IPS DF 6.9 (cell line): Measurements from ENCODE around the gene CEP95.
"Not testable (repeated sequence)": the region's sequence is repeated elsewhere in the genome, so short reads cannot be mapped to it uniquely, and the experiment has no call there.

ENCODE experiments used
- DNase-seq: peaks from one replicate; pipeline ENCODE4 v3.0.0-alpha.2; 2013; ENCODE audit warnings: low read depth, low spot score
- H3K27ac ChIP-seq: one replicate; pipeline ENCODE4 v1.5.1; 2013; ENCODE audit warnings: low read length, control low read depth
- H3K27me3 ChIP-seq: 2 replicates; pipeline ENCODE4 v1.6.1; 2013; ENCODE audit warnings: mild to moderate bottlenecking, low read length; ENCODE audit not compliant: control insufficient read depth, insufficient read depth
- H3K36me3 ChIP-seq: 2 replicates; pipeline ENCODE4 v1.6.1; 2013; ENCODE audit warnings: low read length; ENCODE audit not compliant: control insufficient read depth, insufficient read depth
- H3K4me1 ChIP-seq: 2 replicates; pipeline ENCODE4 v1.6.1; 2013; ENCODE audit warnings: low read length; ENCODE audit not compliant: control insufficient read depth, insufficient read depth
- H3K4me3 ChIP-seq: 2 replicates; pipeline ENCODE4 v1.5.1; 2013; ENCODE audit warnings: mild to moderate bottlenecking, low read length
- H3K9me3 ChIP-seq: 2 replicates; pipeline ENCODE4 v1.6.1; 2013; ENCODE audit warnings: low read length, inconsistent platforms; ENCODE audit not compliant: control insufficient read depth, insufficient read depth
- WGBS: extraction: QIAGEN DNeasy Blood & Tissue Kit; methylation state at CpG from one replicate; pipeline ENCODE4 v1.1.7; 2013; ENCODE audit warnings: mixed read lengths, missing lambda C conversion rate; ENCODE audit not compliant: insufficient read length, insufficient coverage; 5-methylcytosine and 5-hydroxymethylcytosine counted together

CEP95 gene

GRCh38 chr17:64506576-64507412 lies at the start of gene CEP95:
TSS of gene CEP95 (plus strand) at chr17:64506977. CDS start at chr17:64507098, 121 bp downstream.
- no peaks in the 10 kb centered on the region for H3K9me3 ChIP-seq
- peaks cover 24% of the 10 kb centered on the region; the same call in 1 of the 2 replicates for H3K36me3 ChIP-seq
- H3K27ac ChIP-seq: no peak within 1 kb of the TSS
- H3K4me1 ChIP-seq: no peaks in the 10 kb centered on the region
- WGBS: no CpG with 5 or more reads among the region's 77 CpGs
- H3K27me3 ChIP-seq: no peaks in the 10 kb centered on the region
- DNase-seq: peak; percentile 84
- H3K4me3 ChIP-seq: peak within 1 kb of the TSS; percentile 84

- Histone ChIP-seq H3K36me3 (no peaks in the 10 kb centered on the region), H3K27ac (no peak overlapping the region), H3K4me3 (no peak overlapping the region), H3K27me3 (no peaks in the 10 kb centered on the region), H3K4me1 (no peaks in the 10 kb centered on the region), H3K9me3 (no peaks in the 10 kb centered on the region)
- no CpG with 5 or more reads among the region's 7 CpGs for WGBS
- DNase-seq: no peak
These were observed 49.6 kb upstream of the CEP95 start for GRCh38 chr17:64457156-64457555.

- no peaks in the 10 kb centered on the region for H3K36me3 ChIP-seq
- no peak overlapping the region for H3K27ac ChIP-seq
- H3K9me3 ChIP-seq: no peaks in the 10 kb centered on the region
- no peak overlapping the region for H3K4me3 ChIP-seq
- WGBS: no CpG with 5 or more reads among the region's 8 CpGs
- no peaks in the 10 kb centered on the region for H3K27me3 ChIP-seq
- no peak for DNase-seq
- no peaks in the 10 kb centered on the region for H3K4me1 ChIP-seq
These were observed 48.0 kb upstream of the CEP95 start for GRCh38 chr17:64458756-64459155.

- H3K4me3 ChIP-seq: no peak overlapping the region
- no peaks in the 10 kb centered on the region for H3K36me3 ChIP-seq
- H3K27me3 ChIP-seq: no peaks in the 10 kb centered on the region
- no peaks in the 10 kb centered on the region for H3K4me1 ChIP-seq
- no peaks in the 10 kb centered on the region for H3K9me3 ChIP-seq
- DNase-seq: no peak
- no peak overlapping the region for H3K27ac ChIP-seq
- no CpG with 5 or more reads among the region's 6 CpGs for WGBS
These were observed 47.5 kb upstream of the CEP95 start for GRCh38 chr17:64459284-64459747.

GRCh38 chr17:64459818-64460217 lies 47.0 kb upstream of the CEP95 start:
- H3K4me1 ChIP-seq, H3K9me3 ChIP-seq, H3K27ac ChIP-seq, H3K4me3 ChIP-seq, H3K36me3 ChIP-seq, DNase-seq, H3K27me3 ChIP-seq: not testable (repeated sequence)
- no CpG with 5 or more reads among the region's 7 CpGs for WGBS

GRCh38 chr17:64460955-64461354 lies 45.8 kb upstream of the CEP95 start:
- H3K27ac ChIP-seq: no peak overlapping the region
- no peak for DNase-seq
- H3K4me3 ChIP-seq: no peak overlapping the region
- no peaks in the 10 kb centered on the region for H3K9me3 ChIP-seq
- H3K4me1 ChIP-seq: no peaks in the 10 kb centered on the region; the same call in 1 of the 2 replicates
- WGBS: 100% methylated on average over 1 of the region's 8 CpGs
- no peaks in the 10 kb centered on the region for H3K36me3 ChIP-seq
- no peaks in the 10 kb centered on the region for H3K27me3 ChIP-seq

GRCh38 chr17:64461788-64462187 lies 45.0 kb upstream of the CEP95 start:
- no peak overlapping the region for H3K4me3 ChIP-seq
- H3K9me3 ChIP-seq: no peaks in the 10 kb centered on the region
- H3K36me3 ChIP-seq: no peaks in the 10 kb centered on the region
- no peaks in the 10 kb centered on the region for H3K27me3 ChIP-seq
- H3K27ac ChIP-seq: no peak overlapping the region
- H3K4me1 ChIP-seq: peaks cover 1% of the 10 kb centered on the region; the same call in 1 of the 2 replicates
- no peak for DNase-seq
- no CpG with 5 or more reads among the region's 6 CpGs for WGBS

GRCh38 chr17:64466019-64466735 lies 40.6 kb upstream of the CEP95 start:
- Histone ChIP-seq H3K4me1 (peaks cover 5% of the 10 kb centered on the region; the same call in 1 of the 2 replicates), H3K27me3 (no peaks in the 10 kb centered on the region), H3K4me3 (no peak overlapping the region), H3K9me3 (no peaks in the 10 kb centered on the region), H3K27ac (no peak overlapping the region), H3K36me3 (no peaks in the 10 kb centered on the region)
- no peak for DNase-seq
- no CpG with 5 or more reads among the region's 9 CpGs for WGBS

- H3K4me3 ChIP-seq, H3K27me3 ChIP-seq, DNase-seq, H3K9me3 ChIP-seq, H3K36me3 ChIP-seq, H3K27ac ChIP-seq, H3K4me1 ChIP-seq: not testable (repeated sequence)
- WGBS: no CpG with 5 or more reads among the region's 1 CpG
These were observed 39.9 kb upstream of the CEP95 start for GRCh38 chr17:64466834-64467233.

- WGBS: no CpG with 5 or more reads among the region's 4 CpGs
- Histone ChIP-seq H3K4me3 (no peak overlapping the region), H3K27ac (no peak overlapping the region), H3K4me1 (peaks cover 5% of the 10 kb centered on the region; the same call in 1 of the 2 replicates), H3K27me3 (no peaks in the 10 kb centered on the region), H3K36me3 (no peaks in the 10 kb centered on the region), H3K9me3 (no peaks in the 10 kb centered on the region)
- DNase-seq: no peak
These were observed 36.2 kb upstream of the CEP95 start for GRCh38 chr17:64470625-64471024.
